ENCODE measurements around the gene ZNFX1. TPM values are rescaled to one million over a fixed set of nuclear protein-coding genes. Genes with fewer than 3 reads are reported as not detected.
"Not testable (repeated sequence)": the region's sequence is repeated elsewhere in the genome, so short reads cannot be mapped to it uniquely, and the experiment has no call there.

Gene ZNFX1
- total RNA-seq, 1 donor from 2014 or later, result 14.0 TPM

DNA sequence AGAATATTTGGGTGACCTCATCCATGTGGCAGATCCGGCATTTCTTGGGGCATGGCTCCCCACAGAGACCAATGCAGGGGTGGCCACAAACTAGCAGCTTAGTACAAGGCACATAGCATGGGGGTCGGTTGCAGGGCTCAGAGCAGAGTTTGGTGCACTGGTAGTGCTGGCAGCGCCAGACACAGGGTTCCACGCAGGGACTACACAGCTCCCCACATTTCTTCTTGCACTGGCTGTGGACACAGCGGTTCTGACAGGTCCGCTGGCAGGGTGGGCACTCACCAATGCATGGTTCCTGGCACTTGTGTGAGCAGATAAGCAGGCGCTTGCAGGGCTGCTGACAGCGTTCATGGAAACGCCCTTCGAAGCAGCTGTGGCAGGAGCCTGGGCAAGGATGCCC is 29.6 kb downstream of the ZNFX1 start:
- DNase-seq, result no peak

DNA sequence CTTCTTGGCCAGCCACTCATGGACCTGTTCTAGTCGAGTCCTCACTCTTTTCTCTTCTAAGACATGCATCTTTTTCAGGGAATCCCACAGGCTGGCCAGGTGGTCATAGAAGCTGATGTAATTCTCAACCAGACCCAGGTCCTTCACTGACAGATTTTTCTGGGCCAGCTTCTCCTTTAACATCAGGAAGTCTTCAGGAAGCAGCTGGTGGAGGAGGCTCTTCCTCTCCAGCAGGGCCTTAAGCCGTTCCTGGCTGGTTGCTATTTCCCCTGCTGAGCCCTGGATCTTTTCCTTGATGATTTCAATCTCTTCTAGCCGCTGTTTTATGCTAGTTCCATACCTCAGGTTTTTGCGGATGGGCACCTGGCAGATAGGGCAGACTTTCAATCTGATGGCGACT is 30.1 kb downstream of the ZNFX1 start:
- DNase-seq, result no peak

GRCh38 chr20:49247169-49247723 is 30.6 kb downstream of the ZNFX1 start:
- DNase-seq, result no peak

DNA sequence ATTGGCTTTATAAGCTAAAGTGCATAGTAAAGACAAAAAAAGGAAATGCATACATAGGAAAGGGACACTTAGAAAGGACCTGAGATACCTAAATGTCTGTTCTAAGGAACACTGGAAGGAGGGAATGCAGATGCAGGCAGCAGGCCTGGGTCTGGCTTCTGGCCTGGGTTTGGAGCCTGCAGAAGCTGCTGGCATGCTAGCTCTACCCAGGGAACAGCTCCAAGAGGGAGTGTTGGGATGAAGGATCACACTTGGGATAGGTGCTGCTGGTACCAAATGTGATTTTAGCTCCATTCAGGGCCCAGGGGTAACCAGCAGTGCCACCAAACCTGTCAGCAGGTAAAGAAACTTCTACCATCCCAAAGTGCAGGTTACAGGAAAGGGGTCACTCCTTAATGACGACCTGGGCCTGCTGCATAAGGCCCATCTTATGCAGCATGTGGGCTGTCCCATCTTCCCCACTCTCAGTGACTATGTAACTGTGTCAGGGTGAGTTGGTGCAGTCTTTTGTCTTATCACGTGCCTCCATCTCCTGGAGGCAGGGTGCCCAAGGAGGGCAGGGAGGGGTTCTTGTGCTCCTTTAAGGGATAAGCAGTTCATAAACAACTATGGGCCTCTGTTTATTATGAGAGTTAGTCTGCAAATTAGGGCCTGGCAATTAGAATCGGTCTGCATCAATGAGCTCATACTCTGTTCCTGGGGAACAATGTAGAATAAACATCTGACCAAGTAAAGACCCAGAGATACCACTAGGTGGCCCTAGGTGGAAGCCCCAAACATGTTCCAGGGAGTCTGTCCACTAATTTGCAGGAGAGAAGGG is 31.7 kb downstream of the ZNFX1 start:
- DNase-seq, result no peak

DNA sequence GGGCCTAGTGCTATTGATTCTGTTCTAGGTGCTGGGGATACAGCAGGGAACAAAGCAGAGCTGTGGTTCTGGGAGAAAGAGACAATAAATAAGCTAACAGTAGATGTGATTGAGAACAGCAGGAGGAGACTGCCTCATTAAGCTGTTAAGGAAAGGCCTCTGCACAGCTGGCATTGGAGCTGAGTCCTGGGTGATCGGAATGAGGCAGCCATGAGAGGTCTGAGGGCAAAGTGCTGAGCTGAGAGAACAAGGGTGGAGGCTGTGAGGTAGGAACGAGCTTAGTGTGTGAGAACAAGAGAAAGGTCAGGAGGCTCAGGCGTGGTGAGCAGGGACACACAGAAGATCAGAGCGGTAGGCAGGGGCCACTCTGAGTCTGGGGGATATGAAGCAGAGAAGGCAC is 40.3 kb downstream of the ZNFX1 start:
- no peak for DNase-seq

GRCh38 chr20:49236301-49236700 is 41.6 kb downstream of the ZNFX1 start:
- DNase-seq, result no peak

GRCh38 chr20:49234831-49235230 is 43.0 kb downstream of the ZNFX1 start:
- DNase-seq, result no peak

- DNase-seq, result no peak
Observed at GRCh38 chr20:49233226-49233625, 44.6 kb downstream of the ZNFX1 start.

DNA sequence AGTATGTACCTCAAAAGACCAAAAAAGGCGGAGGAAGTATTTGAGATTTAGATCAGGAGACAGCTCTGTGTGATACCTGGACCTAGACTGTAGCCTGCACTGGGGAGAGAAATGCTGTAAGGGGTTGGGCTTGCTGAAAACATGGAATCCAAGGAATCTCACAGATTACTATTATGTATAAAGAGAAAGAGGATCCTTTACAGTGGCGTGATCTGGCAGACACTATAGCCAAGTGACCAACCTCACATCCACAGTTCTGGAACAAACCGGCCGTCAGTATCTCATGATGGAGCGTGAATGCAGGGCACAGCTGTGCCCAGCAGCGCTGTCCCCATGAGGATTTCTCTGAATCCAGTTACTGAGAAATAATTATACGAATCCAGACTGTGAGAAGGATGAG is 46.4 kb downstream of the ZNFX1 start:
- DNase-seq, result no peak

GRCh38 chr20:49230561-49231133 is 47.2 kb downstream of the ZNFX1 start:
- DNase-seq, result no peak

- no peak for DNase-seq
Observed at GRCh38 chr20:49230021-49230420, 47.8 kb downstream of the ZNFX1 start.

- DNase-seq, result no peak
Observed at GRCh38 chr20:49229381-49229780, 48.5 kb downstream of the ZNFX1 start.

DNA sequence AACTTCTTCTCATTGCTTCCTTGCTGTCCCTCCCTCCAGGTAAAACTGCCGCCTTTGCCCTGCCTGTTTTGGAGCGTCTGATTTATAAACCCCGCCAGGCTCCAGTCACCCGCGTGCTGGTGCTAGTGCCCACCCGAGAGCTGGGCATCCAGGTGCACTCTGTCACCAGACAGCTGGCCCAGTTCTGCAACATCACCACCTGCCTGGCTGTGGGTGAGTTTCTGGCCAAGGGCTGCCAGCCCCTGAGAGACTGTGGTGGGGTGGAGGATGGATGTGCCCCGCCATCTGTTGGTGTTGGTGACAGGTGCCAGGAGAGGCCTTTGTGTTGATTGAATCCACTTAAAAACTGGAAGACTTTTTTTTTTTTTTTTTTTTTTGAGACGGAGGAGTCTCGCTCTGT is 49.2 kb downstream of the ZNFX1 start:
- DNase-seq, result no peak

GRCh38 chr20:49225896-49226295 is 52.0 kb downstream of the ZNFX1 start:
- DNase-seq, result no peak

DNA sequence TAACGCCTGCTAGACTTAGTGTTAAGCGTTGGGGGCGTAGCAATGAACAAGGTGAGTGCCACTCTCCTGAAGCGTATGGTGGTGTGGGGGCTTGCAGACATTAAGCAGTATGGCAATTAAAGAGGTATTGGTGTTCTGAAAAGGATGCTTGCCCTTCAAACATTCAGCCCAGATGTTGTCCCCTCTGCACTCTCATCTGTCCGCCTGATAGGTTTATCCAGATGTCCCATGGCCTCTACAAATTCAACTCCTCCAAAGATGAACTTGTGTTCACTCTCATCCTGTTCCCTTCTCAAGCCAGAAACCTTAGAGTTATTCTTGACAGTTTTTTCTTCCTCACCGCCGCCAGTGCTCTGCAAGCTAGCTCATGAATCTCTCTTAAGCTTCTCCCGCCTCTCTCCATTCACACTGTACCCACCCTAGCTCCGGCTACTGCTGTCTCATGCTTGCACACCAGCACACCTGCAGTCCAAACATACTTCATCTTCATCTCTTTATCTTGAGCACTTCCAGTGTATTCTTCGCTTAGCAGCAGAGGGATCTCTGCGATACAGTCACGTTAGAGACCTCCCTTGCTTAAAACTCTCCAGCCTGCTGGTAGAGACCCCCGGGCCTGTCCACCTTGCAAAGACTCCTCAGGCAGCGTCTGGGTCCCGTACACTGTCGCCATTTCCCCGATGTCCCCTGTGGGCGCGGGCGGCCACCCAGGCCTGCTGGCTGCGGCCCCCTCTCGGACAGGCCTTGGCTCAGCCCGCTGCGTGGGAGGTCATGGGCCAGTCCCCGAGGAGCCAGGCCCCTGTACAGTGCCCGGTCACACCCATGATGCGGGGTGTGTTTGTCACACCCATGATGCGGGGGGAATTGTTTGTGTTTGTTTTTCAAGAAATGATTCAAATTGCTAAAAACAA is 57.7 kb downstream of the ZNFX1 start:
- no peak for DNase-seq

DNA sequence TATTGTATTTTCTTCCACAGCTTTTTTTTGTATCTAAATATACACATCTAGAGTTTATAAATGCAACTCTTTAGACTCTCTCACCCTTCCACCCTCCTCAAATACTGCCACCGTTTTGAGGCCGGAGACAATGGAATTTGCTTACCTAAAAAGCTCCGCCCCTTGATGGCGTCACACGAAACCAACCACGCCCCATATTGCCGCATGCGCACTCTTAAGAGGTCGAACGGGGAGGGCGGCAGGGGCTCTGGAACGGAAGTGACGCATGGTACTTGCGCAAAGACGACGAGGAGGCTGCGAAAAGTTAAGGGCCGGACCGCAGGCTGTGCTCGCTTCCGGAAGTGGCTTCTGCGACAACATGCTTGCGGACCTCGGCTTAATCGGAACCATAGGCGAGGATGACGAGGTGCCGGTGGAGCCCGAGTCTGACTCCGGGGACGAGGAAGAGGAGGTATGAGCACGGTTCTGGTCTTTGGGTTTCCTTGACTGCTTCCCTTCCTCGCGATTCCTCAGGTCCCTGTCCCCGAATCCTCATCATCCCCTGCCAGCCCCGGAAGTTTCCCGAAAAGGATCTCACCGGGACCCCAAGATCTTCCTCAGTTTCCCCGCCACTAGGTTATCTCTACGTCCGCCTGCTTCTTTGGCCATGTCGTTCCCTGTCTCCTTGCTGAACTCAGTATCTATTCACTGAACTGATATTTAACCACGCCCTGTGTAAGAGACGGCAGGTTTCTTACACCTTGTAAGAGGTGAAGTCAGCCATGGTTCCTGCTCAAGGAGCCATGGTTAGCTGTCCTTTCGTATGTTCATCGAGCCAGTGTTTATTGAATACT is 58.5 kb downstream of the ZNFX1 start, which contains the start of gene DDX27:
TSS of gene DDX27 (plus strand) at position 326 of the 833 bp plus-strand sequence. CDS start at position 359, 33 bp downstream.
- DNase-seq, result peak; percentile 95

DNA sequence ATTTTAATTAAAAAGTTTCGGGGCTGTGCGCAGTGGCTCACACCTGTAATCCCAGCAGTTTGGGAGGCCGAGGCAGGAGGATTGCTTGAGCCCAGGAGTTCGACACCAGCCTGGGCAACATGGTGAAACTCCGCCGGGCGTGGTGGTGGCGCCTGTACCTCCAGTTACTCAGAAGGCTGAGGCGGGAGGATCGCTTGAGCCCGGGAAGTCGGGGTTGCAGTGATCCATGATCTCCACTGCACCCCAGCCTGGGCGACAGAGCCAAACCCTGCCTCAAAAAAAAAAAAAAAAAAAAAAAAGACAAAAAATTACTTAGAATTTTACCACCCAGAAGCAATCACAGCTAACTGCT is 59.1 kb downstream of the ZNFX1 start:
- not testable (repeated sequence) for DNase-seq

DNA sequence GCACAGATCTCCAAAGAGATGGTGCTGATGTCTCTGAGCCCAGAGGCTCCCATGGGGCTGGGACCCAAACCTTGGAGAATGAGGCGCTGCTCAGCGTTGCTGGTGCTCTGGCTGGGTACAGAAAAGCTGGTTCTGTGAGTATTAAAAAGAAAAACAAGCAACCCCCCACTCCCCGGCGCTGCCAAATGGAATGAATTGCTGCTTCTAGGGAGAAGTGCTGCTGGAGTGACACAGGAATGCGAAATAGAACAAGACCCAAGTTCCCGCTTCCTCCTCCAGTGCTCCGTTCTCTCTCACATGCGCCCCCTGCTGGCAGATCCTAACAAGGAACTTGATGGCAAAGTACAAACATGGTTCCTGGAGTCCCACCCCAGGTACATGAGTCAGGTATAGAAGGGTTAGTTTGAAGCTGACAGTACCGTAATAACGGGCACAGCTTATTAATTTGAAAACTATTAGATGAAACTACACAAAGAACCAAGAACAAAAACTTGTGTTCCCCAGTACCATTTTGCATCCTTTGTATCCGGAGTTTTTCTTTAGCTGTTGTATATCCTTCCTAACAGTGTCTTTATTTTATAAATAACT is 60.8 kb downstream of the ZNFX1 start:
- peak; percentile 79 for DNase-seq

- DNase-seq, result no peak
Observed at GRCh38 chr20:49215232-49215631, 62.6 kb downstream of the ZNFX1 start.

- no peak for DNase-seq
Observed at GRCh38 chr20:49214571-49214970, 63.3 kb downstream of the ZNFX1 start.

GRCh38 chr20:49210757-49211110 is 67.1 kb downstream of the ZNFX1 start:
- DNase-seq, result no peak

Measured in occipital lobe (tissue), 2 donors.